ENCODE data around the gene SLC16A9.

The SLC16A9 gene

GRCh38 chr10:59631237-59631636 is 78.4 kb downstream of the SLC16A9 start:
- Histone ChIP-seq H2BK5ac (ENCODE audit: low read depth, low read length, poor library complexity, severe bottlenecking) (no peak overlapping the region), H2BK15ac (ENCODE audit: low read depth, poor library complexity, severe bottlenecking) (no peak overlapping the region), H3K9me3 (ENCODE audit: control insufficient read depth, low read length) (no peaks in the 10 kb centered on the region), H3K23ac (ENCODE audit: low read length in 2 of 2) (no peak overlapping the region), H2BK120ac (ENCODE audit: low read depth, low read length) (no peak overlapping the region), H2AK5ac (ENCODE audit: low read length, severe bottlenecking) (no peak overlapping the region), H4K8ac (ENCODE audit: low read length) (no peak overlapping the region), H3K27ac (ENCODE audit: low read length, poor library complexity, severe bottlenecking) (no peak overlapping the region), H2BK12ac (ENCODE audit: low read length in 2 of 2) (no peak overlapping the region), H3K14ac (ENCODE audit: low read length in 2 of 2) (no peak overlapping the region), H3K27me3 (ENCODE audit: control insufficient read depth in 1 of 2, insufficient read depth in 1 of 2, low read length in 2 of 2) (peaks cover 11 to 37% of the 10 kb centered on the region in 2 experiments), H3K4me3 (ENCODE audit: insufficient read depth in 1 of 2, low read depth in 1 of 2, low read length in 2 of 2) (no peak overlapping the region), H3K4ac (ENCODE audit: low read depth in 1 of 2, low read length in 2 of 2) (no peak overlapping the region), H3K4me1 (ENCODE audit: control insufficient read depth, insufficient read depth, low read depth, low read length) (no peaks in the 10 kb centered on the region), H3K18ac (ENCODE audit: low read depth in 1 of 2, low read length in 2 of 2) (no peak overlapping the region), H3K79me1 (replicated peaks; ENCODE audit: low read length, poor library complexity, severe bottlenecking) (no peaks in the 10 kb centered on the region), H3K36me3 (ENCODE audit: control insufficient read depth in 1 of 2, insufficient read depth in 2 of 2, low read depth in 1 of 2, low read length in 2 of 2) (no peaks in the 10 kb centered on the region), H4K91ac (ENCODE audit: low read length) (no peak overlapping the region), H2AFZ (ENCODE audit: low read depth, low read length) (no peak overlapping the region), H3K9ac (ENCODE audit: low read length) (no peak overlapping the region), H3K4me2 (ENCODE audit: low read length, poor library complexity, severe bottlenecking) (no peak overlapping the region)
- DNase-seq: no peak

GRCh38 chr10:59628965-59629364 is 80.7 kb downstream of the SLC16A9 start:
- no peak overlapping the region for H3K4me2 ChIP-seq (ENCODE audit: low read length, poor library complexity, severe bottlenecking)
- H3K9me3 ChIP-seq (ENCODE audit: control insufficient read depth, low read length): no peaks in the 10 kb centered on the region
- no peak overlapping the region for H2BK15ac ChIP-seq (ENCODE audit: low read depth, poor library complexity, severe bottlenecking)
- H3K4me1 ChIP-seq (ENCODE audit: control insufficient read depth, insufficient read depth, low read depth, low read length): no peaks in the 10 kb centered on the region
- no peak overlapping the region for H3K23ac ChIP-seq (ENCODE audit: low read length in 2 of 2)
- DNase-seq: no peak
- peaks cover 11 to 33% of the 10 kb centered on the region in 2 experiments for H3K27me3 ChIP-seq (ENCODE audit: control insufficient read depth in 1 of 2, insufficient read depth in 1 of 2, low read length in 2 of 2)
- no peak overlapping the region for H3K9ac ChIP-seq (ENCODE audit: low read length)
- H3K14ac ChIP-seq (ENCODE audit: low read length in 2 of 2): no peak overlapping the region
- no peaks in the 10 kb centered on the region for H3K36me3 ChIP-seq (ENCODE audit: control insufficient read depth in 1 of 2, insufficient read depth in 2 of 2, low read depth in 1 of 2, low read length in 2 of 2)
- no peaks in the 10 kb centered on the region for H3K79me1 ChIP-seq (replicated peaks; ENCODE audit: low read length, poor library complexity, severe bottlenecking)
- H2AK5ac ChIP-seq (ENCODE audit: low read length, severe bottlenecking): no peak overlapping the region
- H2BK120ac ChIP-seq (ENCODE audit: low read depth, low read length): no peak overlapping the region
- no peak overlapping the region for H3K4ac ChIP-seq (ENCODE audit: low read depth in 1 of 2, low read length in 2 of 2)
- H2BK12ac ChIP-seq (ENCODE audit: low read length in 2 of 2): no peak overlapping the region
- H3K4me3 ChIP-seq (ENCODE audit: insufficient read depth in 1 of 2, low read depth in 1 of 2, low read length in 2 of 2): no peak overlapping the region
- no peak overlapping the region for H2BK5ac ChIP-seq (ENCODE audit: low read depth, low read length, poor library complexity, severe bottlenecking)
- 96% methylated on average over 4 of the region's 4 CpGs for WGBS
- no peak overlapping the region for H4K91ac ChIP-seq (ENCODE audit: low read length)
- no peak overlapping the region for H3K27ac ChIP-seq (ENCODE audit: low read length, poor library complexity, severe bottlenecking)
- H4K8ac ChIP-seq (ENCODE audit: low read length): no peak overlapping the region
- no peak overlapping the region for H2AFZ ChIP-seq (ENCODE audit: low read depth, low read length)
- no peak overlapping the region for H3K18ac ChIP-seq (ENCODE audit: low read depth in 1 of 2, low read length in 2 of 2)

GRCh38 chr10:59628456-59628855 is 81.2 kb downstream of the SLC16A9 start:
- Histone ChIP-seq H3K14ac (ENCODE audit: low read length in 2 of 2) (no peak overlapping the region), H3K27me3 (ENCODE audit: control insufficient read depth in 1 of 2, insufficient read depth in 1 of 2, low read length in 2 of 2) (peaks cover 11 to 32% of the 10 kb centered on the region in 2 experiments), H2BK120ac (ENCODE audit: low read depth, low read length) (no peak overlapping the region), H3K4me2 (ENCODE audit: low read length, poor library complexity, severe bottlenecking) (no peak overlapping the region), H2AFZ (ENCODE audit: low read depth, low read length) (no peak overlapping the region), H3K18ac (ENCODE audit: low read depth in 1 of 2, low read length in 2 of 2) (no peak overlapping the region), H3K9ac (ENCODE audit: low read length) (no peak overlapping the region), H3K9me3 (ENCODE audit: control insufficient read depth, low read length) (no peaks in the 10 kb centered on the region), H2BK12ac (ENCODE audit: low read length in 2 of 2) (no peak overlapping the region), H2BK5ac (ENCODE audit: low read depth, low read length, poor library complexity, severe bottlenecking) (no peak overlapping the region), H2AK5ac (ENCODE audit: low read length, severe bottlenecking) (no peak overlapping the region), H3K27ac (ENCODE audit: low read length, poor library complexity, severe bottlenecking) (no peak overlapping the region), H3K79me1 (replicated peaks; ENCODE audit: low read length, poor library complexity, severe bottlenecking) (no peaks in the 10 kb centered on the region), H3K4me1 (ENCODE audit: control insufficient read depth, insufficient read depth, low read depth, low read length) (no peaks in the 10 kb centered on the region), H2BK15ac (ENCODE audit: low read depth, poor library complexity, severe bottlenecking) (no peak overlapping the region), H3K4me3 (ENCODE audit: insufficient read depth in 1 of 2, low read depth in 1 of 2, low read length in 2 of 2) (no peak overlapping the region), H4K8ac (ENCODE audit: low read length) (no peak overlapping the region), H3K4ac (ENCODE audit: low read depth in 1 of 2, low read length in 2 of 2) (no peak overlapping the region), H4K91ac (ENCODE audit: low read length) (no peak overlapping the region), H3K23ac (ENCODE audit: low read length in 2 of 2) (no peak overlapping the region), H3K36me3 (ENCODE audit: control insufficient read depth in 1 of 2, insufficient read depth in 2 of 2, low read depth in 1 of 2, low read length in 2 of 2) (no peaks in the 10 kb centered on the region)
- 77% methylated on average over 6 of the region's 6 CpGs for WGBS
- DNase-seq: no peak

- H3K9me3 ChIP-seq (ENCODE audit: control insufficient read depth, low read length): no peaks in the 10 kb centered on the region
- no peak overlapping the region for H2AFZ ChIP-seq (ENCODE audit: low read depth, low read length)
- WGBS: 89% methylated on average over 4 of the region's 4 CpGs
- H3K27me3 ChIP-seq (ENCODE audit: control insufficient read depth in 1 of 2, insufficient read depth in 1 of 2, low read length in 2 of 2): peaks cover 8 to 23% of the 10 kb centered on the region in 2 experiments
- H2BK12ac ChIP-seq (ENCODE audit: low read length in 2 of 2): no peak overlapping the region
- no peak overlapping the region for H3K27ac ChIP-seq (ENCODE audit: low read length, poor library complexity, severe bottlenecking)
- H3K23ac ChIP-seq (ENCODE audit: low read length in 2 of 2): no peak overlapping the region
- H3K18ac ChIP-seq (ENCODE audit: low read depth in 1 of 2, low read length in 2 of 2): no peak overlapping the region
- no peak overlapping the region for H3K4ac ChIP-seq (ENCODE audit: low read depth in 1 of 2, low read length in 2 of 2)
- no peak overlapping the region for H3K4me3 ChIP-seq (ENCODE audit: insufficient read depth in 1 of 2, low read depth in 1 of 2, low read length in 2 of 2)
- no peak overlapping the region for H4K91ac ChIP-seq (ENCODE audit: low read length)
- H3K36me3 ChIP-seq (ENCODE audit: control insufficient read depth in 1 of 2, insufficient read depth in 2 of 2, low read depth in 1 of 2, low read length in 2 of 2): no peaks in the 10 kb centered on the region
- no peak overlapping the region for H3K9ac ChIP-seq (ENCODE audit: low read length)
- DNase-seq: no peak
- no peak overlapping the region for H2AK5ac ChIP-seq (ENCODE audit: low read length, severe bottlenecking)
- H2BK5ac ChIP-seq (ENCODE audit: low read depth, low read length, poor library complexity, severe bottlenecking): no peak overlapping the region
- no peak overlapping the region for H4K8ac ChIP-seq (ENCODE audit: low read length)
- no peak overlapping the region for H2BK120ac ChIP-seq (ENCODE audit: low read depth, low read length)
- H3K4me2 ChIP-seq (ENCODE audit: low read length, poor library complexity, severe bottlenecking): no peak overlapping the region
- no peaks in the 10 kb centered on the region for H3K4me1 ChIP-seq (ENCODE audit: control insufficient read depth, insufficient read depth, low read depth, low read length)
- no peaks in the 10 kb centered on the region for H3K79me1 ChIP-seq (replicated peaks; ENCODE audit: low read length, poor library complexity, severe bottlenecking)
- H3K14ac ChIP-seq (ENCODE audit: low read length in 2 of 2): no peak overlapping the region
- no peak overlapping the region for H2BK15ac ChIP-seq (ENCODE audit: low read depth, poor library complexity, severe bottlenecking)
Observed at GRCh38 chr10:59627366-59628018, 82.2 kb downstream of the SLC16A9 start.

All from mesenchymal stem cell (in vitro differentiated cells and primary cell).